Stimulated activated CD4-positive, alpha-beta T cell treated with anti-CD3 and anti-CD28 coated beads, Interleukin-4, amount 100 ng/mL, for 1 hour (primary cell): ENCODE data around the gene MYADM.
"Not testable (repeated sequence)": the region's sequence is repeated elsewhere in the genome, so short reads cannot be mapped to it uniquely, and the experiment has no call there.

Experiments
- DNase-seq: peaks from one replicate; pipeline ENCODE4 v3.0.0-alpha.2; 2020

Gene MYADM

GRCh38 chr19:53868892-53869804 lies 1.5 kb downstream of the MYADM start:
- peak; percentile 74 for DNase-seq

DNA sequence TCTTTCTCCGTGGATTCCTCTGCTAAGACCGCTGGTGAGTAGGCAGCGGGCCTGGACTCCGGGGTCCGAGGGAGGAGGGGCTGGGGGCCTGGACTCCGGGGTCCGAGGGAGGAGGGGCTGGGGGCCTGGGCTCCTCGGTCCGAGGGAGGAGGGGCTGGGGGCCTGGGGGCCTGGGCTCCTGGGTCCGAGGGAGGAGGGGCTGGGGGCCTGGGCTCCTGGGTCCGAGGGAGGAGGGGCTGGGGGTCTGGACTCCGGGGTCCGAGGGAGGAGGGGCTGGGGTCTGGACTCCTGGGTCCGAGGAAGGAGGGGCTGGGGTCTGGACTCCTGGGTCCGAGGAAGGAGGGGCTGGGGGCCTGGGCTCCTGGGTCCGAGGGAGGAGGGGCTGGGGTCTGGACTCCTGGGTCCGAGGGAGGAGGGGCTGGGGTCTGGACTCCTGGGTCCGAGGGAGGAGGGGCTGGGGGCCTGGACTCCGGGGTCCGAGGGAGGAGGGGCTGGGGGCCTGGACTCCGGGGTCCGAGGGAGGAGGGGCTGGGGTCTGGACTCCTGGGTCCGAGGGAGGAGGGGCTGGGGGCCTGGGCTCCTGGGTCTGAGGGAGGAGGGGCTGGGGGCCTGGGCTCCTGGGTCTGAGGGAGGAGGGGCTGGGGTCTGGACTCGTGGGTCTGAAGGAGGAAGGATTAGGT lies 2.3 kb downstream of the MYADM start:
- DNase-seq, result not testable (repeated sequence)

DNA sequence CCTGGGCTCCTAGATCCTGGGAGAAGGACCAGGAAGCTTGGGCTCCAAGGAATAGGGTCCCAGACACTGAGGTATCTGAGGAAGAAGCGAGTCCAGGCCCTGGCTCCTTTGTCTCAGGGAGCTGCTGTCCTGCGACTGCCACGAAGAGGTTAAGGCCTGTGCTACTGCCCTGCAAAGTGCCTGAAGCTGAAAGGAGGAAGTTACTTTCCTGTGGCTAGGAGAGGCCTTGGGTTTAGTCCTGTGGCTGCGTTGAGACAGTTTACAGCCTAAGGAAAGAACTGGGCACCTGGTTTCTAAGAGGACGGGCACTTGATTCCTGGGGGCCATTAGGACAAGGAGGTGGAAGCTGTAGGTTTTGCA lies 2.8 kb downstream of the MYADM start:
- DNase-seq, result no peak

DNA sequence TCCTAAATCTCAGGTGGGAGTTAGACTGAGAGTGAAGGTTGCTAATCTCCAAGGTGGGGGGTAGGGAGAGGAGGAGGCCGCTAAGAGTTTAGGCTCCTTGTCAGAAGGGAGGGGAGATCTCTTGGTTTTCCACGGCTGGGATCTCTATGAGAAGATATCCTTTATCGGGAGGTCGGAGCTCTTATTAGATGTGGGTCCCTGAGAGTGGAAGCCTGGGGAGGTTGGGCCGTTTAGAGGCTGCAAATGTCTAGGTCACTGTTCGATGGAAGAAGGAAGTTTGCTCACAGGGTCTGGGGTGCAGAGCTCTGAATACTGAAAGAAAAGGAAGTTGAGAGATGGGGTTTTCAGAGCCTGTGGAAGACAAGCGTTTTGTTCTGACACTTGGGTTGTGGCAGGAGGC lies 3.8 kb downstream of the MYADM start:
- DNase-seq, result no peak

- no peak for DNase-seq
Measured at GRCh38 chr19:53872762-53873161, 5.1 kb downstream of the MYADM start.

- no peak for DNase-seq
Measured at GRCh38 chr19:53873773-53874605, 6.3 kb downstream of the MYADM start.

GRCh38 chr19:53874606-53874990 lies 6.9 kb downstream of the MYADM start:
- DNase-seq, result no peak

- no peak for DNase-seq
Measured at GRCh38 chr19:53875602-53876325, 8.1 kb downstream of the MYADM start.

GRCh38 chr19:53876651-53877224 lies 9.1 kb downstream of the MYADM start:
- DNase-seq, result no peak

DNA sequence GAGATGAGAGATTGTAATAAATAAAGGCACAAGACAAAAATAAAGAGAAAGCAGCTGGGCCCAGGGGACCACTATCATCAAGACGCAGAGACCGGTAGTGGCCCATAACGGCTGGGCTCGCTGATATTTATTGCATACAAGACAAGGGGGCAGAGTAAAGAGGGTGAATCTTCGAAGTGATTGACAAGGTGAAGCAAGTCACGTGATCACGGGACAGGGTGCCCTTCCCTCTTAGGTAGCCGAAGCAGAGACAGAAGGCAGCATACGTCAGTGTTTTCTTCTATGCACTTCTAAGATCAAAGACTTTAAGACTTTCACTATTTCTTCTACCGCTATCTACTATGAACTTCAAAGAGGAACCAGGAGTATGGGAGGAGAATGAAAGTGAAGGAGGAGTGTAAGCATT lies 9.7 kb downstream of the MYADM start:
- no peak for DNase-seq

DNA sequence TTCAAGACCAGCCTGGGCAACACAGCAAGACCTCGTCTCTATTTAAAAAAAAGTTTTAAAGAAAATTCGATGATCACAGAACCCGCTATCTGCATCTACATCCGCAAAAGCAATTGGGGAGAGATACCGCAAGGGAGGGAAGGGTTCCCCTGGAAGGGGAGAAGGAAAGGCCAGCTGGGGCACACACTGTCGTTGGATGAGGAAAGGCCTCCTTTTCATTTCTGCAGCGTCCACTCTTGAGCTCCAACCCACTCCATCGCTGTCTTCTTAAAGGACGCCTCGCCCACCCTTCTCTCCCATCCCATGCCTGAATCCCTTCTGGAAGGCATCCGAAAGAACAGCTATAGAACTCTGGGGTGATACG lies 11.1 kb downstream of the MYADM start:
- DNase-seq, result no peak

- DNase-seq, result peak; percentile 82
Measured at GRCh38 chr19:53879140-53880081, 11.7 kb downstream of the MYADM start.

- no peak for DNase-seq
Measured at GRCh38 chr19:53880711-53881481, 13.2 kb downstream of the MYADM start.

DNA sequence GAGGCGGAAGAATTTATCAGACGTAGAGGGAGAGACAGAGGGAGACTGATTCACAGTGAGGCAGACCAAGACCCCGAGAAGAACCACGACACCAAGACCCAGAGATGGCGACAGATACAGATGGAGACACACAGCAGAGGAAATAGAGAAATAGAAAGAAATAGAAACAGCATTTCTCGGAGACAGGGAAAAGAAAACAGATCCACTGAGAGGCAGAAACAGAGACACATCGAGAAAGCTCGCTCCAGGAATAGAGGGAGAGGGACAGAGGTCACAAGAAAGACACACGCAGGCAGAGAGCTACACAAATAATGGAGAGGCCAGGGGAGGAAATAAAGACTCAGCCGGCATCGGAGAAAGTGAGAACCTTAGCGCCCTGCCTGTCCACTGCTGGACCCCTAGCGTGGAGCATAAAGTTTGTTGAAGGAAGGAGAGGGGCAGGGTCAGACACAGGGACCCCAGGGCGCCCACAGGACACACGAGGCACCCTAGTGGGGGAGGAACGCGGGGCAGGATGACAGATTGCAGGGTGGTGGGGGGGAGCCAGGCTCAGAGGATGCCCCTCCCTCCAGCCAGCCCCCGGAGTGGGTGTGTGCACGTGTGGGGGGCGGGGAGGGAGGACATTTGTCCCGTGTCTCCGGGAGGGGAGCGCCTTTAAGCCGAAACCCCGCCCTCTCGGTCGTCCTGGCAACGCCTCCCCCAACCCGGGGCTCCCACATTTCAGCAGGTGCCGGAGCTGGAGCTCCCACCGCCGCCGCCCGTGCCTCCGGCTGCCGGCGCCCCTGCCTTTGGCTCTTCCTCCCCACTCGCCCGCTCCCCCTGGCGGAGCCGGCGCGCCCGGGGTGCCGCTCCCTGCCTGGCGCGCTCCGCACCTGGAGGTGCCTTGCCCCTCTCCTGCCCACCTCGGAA lies 14.1 kb downstream of the MYADM start, which contains the start of gene PRKCG:
Gene PRKCG, plus strand, starts transcription at position 716 of the 909 bp plus-strand sequence. CDS start 298 bp downstream, outside the sequence.
- DNase-seq, result peak; percentile 54

- no peak for DNase-seq
Measured at GRCh38 chr19:53882391-53883050, 14.8 kb downstream of the MYADM start.

GRCh38 chr19:53883231-53883661 lies 15.6 kb downstream of the MYADM start:
- no peak for DNase-seq

DNA sequence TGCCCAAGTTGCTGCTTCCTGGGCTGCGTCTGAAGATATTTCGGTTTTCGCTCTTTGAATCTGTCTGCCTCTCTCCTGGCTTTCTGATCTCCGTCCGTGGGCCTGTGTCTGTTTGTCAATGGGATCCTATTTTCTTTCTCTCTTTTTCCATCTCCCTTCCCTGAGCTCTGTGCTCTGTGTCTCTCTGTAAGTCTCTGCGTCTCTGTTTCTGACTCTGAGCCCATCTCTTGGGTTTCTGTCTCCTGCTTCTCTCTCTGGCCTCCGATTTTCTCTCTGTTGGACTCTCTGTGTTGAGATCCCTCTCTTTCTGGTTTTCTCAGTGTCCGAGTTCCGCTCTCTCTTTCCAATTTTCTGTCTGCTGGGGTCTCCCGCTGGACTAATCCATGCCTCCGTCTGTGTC lies 16.1 kb downstream of the MYADM start:
- DNase-seq, result no peak

DNA sequence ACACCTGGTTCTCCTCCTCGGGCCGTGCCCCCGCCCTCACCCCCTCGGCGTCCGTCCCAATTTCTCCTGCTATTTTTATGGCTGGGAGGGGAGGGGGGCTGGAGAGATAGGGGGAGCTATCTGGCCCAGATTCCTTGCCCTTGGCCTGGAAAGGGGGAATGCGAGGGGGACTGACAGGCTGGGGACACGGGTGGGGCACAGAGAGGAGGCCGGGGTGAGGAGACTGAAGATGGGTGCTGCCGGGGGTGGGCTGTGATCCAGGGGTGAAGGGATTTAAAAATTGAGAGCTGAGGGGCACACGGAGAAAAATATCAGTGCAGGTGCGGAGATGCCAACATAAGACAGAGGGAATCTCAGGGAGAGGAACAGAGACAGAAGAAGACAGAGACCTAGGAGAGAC lies 16.6 kb downstream of the MYADM start:
- no peak for DNase-seq

- no peak for DNase-seq
Measured at GRCh38 chr19:53885036-53885435, 17.4 kb downstream of the MYADM start.
